ENCODE measurements around the gene ABCC3. TPM values are rescaled to one million over a fixed set of nuclear protein-coding genes. Genes with fewer than 3 reads are reported as not detected.
"Not testable (repeated sequence)": the region's sequence is repeated elsewhere in the genome, so short reads cannot be mapped to it uniquely, and the experiment has no call there.

The ABCC3 gene
- total RNA-seq, 1 donor from 2014 or later: 1.2 TPM

DNA sequence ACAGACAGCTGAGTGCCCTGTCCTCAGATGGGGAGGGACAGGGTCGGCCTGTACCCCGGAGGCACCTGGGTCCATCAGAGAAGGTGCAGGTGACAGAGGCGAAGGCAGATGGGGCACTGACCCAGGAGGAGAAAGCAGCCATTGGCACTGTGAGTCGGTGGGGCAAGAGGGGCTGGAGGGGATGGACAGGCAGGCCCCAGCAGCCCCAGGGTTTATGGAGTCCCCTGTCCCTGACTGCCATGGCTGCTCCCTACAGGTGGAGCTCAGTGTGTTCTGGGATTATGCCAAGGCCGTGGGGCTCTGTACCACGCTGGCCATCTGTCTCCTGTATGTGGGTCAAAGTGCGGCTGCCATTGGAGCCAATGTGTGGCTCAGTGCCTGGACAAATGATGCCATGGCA is 40.9 kb downstream of the ABCC3 start:
- no peaks in the 10 kb centered on the region for H3K27me3 Mint-ChIP-seq (ENCODE audit: low read depth)
- H3K27ac Mint-ChIP-seq: no peak overlapping the region
- TF ChIP-seq CTCF (IDR thresholded peaks at IDR 0.05; ENCODE audit: unreplicated experiment): no peak
- H3K4me3 Mint-ChIP-seq: no peak overlapping the region
- H3K36me3 Mint-ChIP-seq: no peaks in the 10 kb centered on the region
- H3K4me1 Mint-ChIP-seq: peaks cover 9% of the 10 kb centered on the region
- no peaks in the 10 kb centered on the region for H3K9me3 Mint-ChIP-seq
- DNase-seq (ENCODE audit: low spot score in 2 of 2, unreplicated experiment in 2 of 2): no peak

GRCh38 chr17:50676065-50676975 is 41.6 kb downstream of the ABCC3 start:
- no peak overlapping the region for H3K27ac Mint-ChIP-seq
- no peak for DNase-seq (ENCODE audit: low spot score in 2 of 2, unreplicated experiment in 2 of 2)
- H3K4me3 Mint-ChIP-seq: no peak overlapping the region
- no peaks in the 10 kb centered on the region for H3K9me3 Mint-ChIP-seq
- H3K36me3 Mint-ChIP-seq: no peaks in the 10 kb centered on the region
- TF ChIP-seq CTCF (IDR thresholded peaks at IDR 0.05; ENCODE audit: unreplicated experiment): no peak
- H3K4me1 Mint-ChIP-seq: peaks cover 6% of the 10 kb centered on the region
- H3K27me3 Mint-ChIP-seq (ENCODE audit: low read depth): no peaks in the 10 kb centered on the region

GRCh38 chr17:50677851-50678375 is 43.2 kb downstream of the ABCC3 start:
- H3K4me1 Mint-ChIP-seq: peaks cover 7% of the 10 kb centered on the region
- H3K36me3 Mint-ChIP-seq: no peaks in the 10 kb centered on the region
- H3K4me3 Mint-ChIP-seq: no peak overlapping the region
- no peak for TF ChIP-seq CTCF (IDR thresholded peaks at IDR 0.05; ENCODE audit: unreplicated experiment)
- DNase-seq (ENCODE audit: low spot score in 2 of 2, unreplicated experiment in 2 of 2): no peak
- no peaks in the 10 kb centered on the region for H3K27me3 Mint-ChIP-seq (ENCODE audit: low read depth)
- no peak overlapping the region for H3K27ac Mint-ChIP-seq
- no peaks in the 10 kb centered on the region for H3K9me3 Mint-ChIP-seq

DNA sequence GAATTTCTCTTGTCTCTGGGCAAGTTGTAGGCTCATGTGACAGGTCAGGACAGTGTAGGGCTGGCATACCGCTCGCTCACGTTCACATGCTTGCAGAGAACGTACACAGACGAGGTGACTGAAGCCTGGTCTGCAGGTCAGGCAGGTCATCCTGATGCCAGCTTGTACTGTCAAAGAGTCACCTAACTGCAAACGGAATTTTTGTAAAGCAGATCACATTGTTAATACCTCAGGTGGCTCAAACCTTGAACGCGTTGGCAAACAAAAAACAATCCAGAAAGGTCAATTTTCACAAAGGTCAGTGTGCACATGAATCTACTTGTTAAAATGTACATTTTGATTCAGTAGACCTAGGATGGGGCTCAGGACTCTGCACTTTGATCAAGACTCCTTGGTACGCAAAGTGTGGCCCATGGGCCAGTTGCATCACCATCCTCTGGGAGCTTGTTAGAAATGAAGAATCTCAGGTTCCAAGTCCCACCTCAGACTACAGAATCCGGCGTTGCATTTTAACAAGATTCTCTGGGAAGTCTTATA is 44.4 kb downstream of the ABCC3 start:
- no peak for TF ChIP-seq CTCF (IDR thresholded peaks at IDR 0.05; ENCODE audit: unreplicated experiment)
- Mint-ChIP-seq H3K4me1 (peaks cover 7% of the 10 kb centered on the region), H3K36me3 (no peaks in the 10 kb centered on the region), H3K27ac (no peak overlapping the region), H3K27me3 (ENCODE audit: low read depth) (no peaks in the 10 kb centered on the region), H3K4me3 (no peak overlapping the region), H3K9me3 (no peaks in the 10 kb centered on the region)
- DNase-seq (ENCODE audit: low spot score in 2 of 2, unreplicated experiment in 2 of 2): no peak

GRCh38 chr17:50680126-50680525 is 45.4 kb downstream of the ABCC3 start:
- H3K36me3 Mint-ChIP-seq: no peaks in the 10 kb centered on the region
- no peak for TF ChIP-seq CTCF (IDR thresholded peaks at IDR 0.05; ENCODE audit: unreplicated experiment)
- no peaks in the 10 kb centered on the region for H3K27me3 Mint-ChIP-seq (ENCODE audit: low read depth)
- DNase-seq (ENCODE audit: low spot score in 2 of 2, unreplicated experiment in 2 of 2): no peak
- no peak overlapping the region for H3K4me3 Mint-ChIP-seq
- H3K4me1 Mint-ChIP-seq: peaks cover 7% of the 10 kb centered on the region
- no peak overlapping the region for H3K27ac Mint-ChIP-seq
- no peaks in the 10 kb centered on the region for H3K9me3 Mint-ChIP-seq

GRCh38 chr17:50680543-50681262 is 46.0 kb downstream of the ABCC3 start:
- not testable (repeated sequence) for H3K4me1 Mint-ChIP-seq; H3K27me3 Mint-ChIP-seq (ENCODE audit: low read depth); H3K36me3 Mint-ChIP-seq; DNase-seq (ENCODE audit: low spot score in 2 of 2, unreplicated experiment in 2 of 2); H3K27ac Mint-ChIP-seq; H3K4me3 Mint-ChIP-seq; H3K9me3 Mint-ChIP-seq

Data from mesothelial cell of epicardium (in vitro differentiated cells).